B cell (primary cell): ENCODE data around the gene MYO5C.

ENCODE experiments used
- EZH2 ChIP-seq: IDR thresholded peaks from 2 replicates; pipeline ENCODE4 v1.6.1; 2012; ENCODE audit warnings: borderline replicate concordance, low read depth, mild to moderate bottlenecking, moderate library complexity, low read length; ENCODE audit not compliant: insufficient read depth, poor library complexity, severe bottlenecking
- TF ChIP-seq, protein P1 (sequence below): fragments of 200-600 bp; IDR thresholded peaks from one replicate; pipeline ENCODE4 v1.8.0; 2022; ENCODE audit warnings: antibody characterized with exemption, mild to moderate bottlenecking

DNA sequence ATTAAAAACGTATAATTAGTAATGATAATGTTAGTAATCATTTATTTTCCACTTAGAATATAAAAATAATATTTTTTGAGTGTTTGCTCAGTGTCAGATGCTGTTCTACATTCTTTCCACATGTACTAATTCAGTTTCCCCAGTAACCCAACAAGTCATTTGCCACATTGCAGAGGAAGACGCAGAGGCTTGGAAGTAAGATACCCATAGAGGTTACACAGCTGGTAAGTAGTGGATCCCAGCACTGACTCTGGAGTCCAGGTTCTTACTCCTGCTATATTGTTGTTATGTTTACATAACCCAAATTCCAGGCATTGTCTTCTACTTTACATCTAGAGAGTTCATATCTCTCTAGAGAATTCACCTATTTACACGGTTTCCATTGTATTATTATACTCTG, 48.2 kb upstream of the MYO5C start:
- TF ChIP-seq EZH2: no peak
- TF ChIP-seq, protein P1, sequence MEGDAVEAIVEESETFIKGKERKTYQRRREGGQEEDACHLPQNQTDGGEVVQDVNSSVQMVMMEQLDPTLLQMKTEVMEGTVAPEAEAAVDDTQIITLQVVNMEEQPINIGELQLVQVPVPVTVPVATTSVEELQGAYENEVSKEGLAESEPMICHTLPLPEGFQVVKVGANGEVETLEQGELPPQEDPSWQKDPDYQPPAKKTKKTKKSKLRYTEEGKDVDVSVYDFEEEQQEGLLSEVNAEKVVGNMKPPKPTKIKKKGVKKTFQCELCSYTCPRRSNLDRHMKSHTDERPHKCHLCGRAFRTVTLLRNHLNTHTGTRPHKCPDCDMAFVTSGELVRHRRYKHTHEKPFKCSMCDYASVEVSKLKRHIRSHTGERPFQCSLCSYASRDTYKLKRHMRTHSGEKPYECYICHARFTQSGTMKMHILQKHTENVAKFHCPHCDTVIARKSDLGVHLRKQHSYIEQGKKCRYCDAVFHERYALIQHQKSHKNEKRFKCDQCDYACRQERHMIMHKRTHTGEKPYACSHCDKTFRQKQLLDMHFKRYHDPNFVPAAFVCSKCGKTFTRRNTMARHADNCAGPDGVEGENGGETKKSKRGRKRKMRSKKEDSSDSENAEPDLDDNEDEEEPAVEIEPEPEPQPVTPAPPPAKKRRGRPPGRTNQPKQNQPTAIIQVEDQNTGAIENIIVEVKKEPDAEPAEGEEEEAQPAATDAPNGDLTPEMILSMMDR: no peak
